GM18873 (cell line): Measurements from ENCODE around the gene MRPS35.

Experiments used
- ATAC-seq: cut with Tn5 transposase; IDR thresholded peaks from one replicate; pipeline ENCODE4 v1.9.1; 2021; ENCODE audit warnings: mild to moderate bottlenecking, moderate library complexity, moderate number of reproducible peaks; ENCODE audit not compliant: unreplicated experiment, low FRiP score

Gene MRPS35

GRCh38 chr12:27802936-27803335 lies 92.3 kb downstream of the MRPS35 start:
- no peak for ATAC-seq

GRCh38 chr12:27805238-27805637 lies 94.6 kb downstream of the MRPS35 start:
- no peak for ATAC-seq
